Keratinocyte (primary cell): Measurements from ENCODE around the gene CHD9. TPM values are rescaled to one million over a fixed set of nuclear protein-coding genes. Genes with fewer than 3 reads are reported as not detected.

Experiments
- DNase-seq: peaks from one replicate; pipeline ENCODE4 v3.0.0-alpha.2; 2011; ENCODE audit warnings: low read depth, missing footprints, low spot score
- FAIRE-seq: peaks from 2 replicates; lab custom pipeline; 2011; peaks lifted over from hg19 to GRCh38; lab: Jason Lieb, UNC
- H2AFZ ChIP-seq: 2 replicates; pipeline ENCODE4 v1.6.0; 2012; ENCODE audit warnings: low read length, control low read depth, inconsistent platforms; ENCODE audit not compliant: control insufficient read depth
- H3K27ac ChIP-seq: 2 replicates; pipeline ENCODE4 v1.5.1; 2011; ENCODE audit warnings: low read length; ENCODE audit not compliant: control insufficient read depth, insufficient read depth
- H3K27me3 ChIP-seq: 3 replicates; pipeline ENCODE4 v1.6.0; 2011; ENCODE audit warnings: low read length; ENCODE audit not compliant: control insufficient read depth, insufficient read depth; ENCODE audit errors: extremely low read depth
- H3K36me3 ChIP-seq, 2 experiments: 2 replicates in 1 of 2; 3 replicates in 1 of 2; pipeline ENCODE4 v1.5.1; 2011; ENCODE audit warnings: low read length in 2 of 2, mild to moderate bottlenecking in 1 of 2; ENCODE audit not compliant: control insufficient read depth in 2 of 2, insufficient read depth in 2 of 2; ENCODE audit errors: extremely low read depth in 1 of 2
- H3K4me1 ChIP-seq: 3 replicates; pipeline ENCODE4 v1.5.1; 2011; ENCODE audit warnings: low read length; ENCODE audit not compliant: control insufficient read depth, insufficient read depth; ENCODE audit errors: extremely low read depth
- H3K4me2 ChIP-seq: 3 replicates; pipeline ENCODE4 v1.6.0; 2011; ENCODE audit warnings: low read depth, low read length; ENCODE audit not compliant: control insufficient read depth, insufficient read depth; ENCODE audit errors: extremely low read depth
- H3K4me3 ChIP-seq, 3 experiments: fragments of 200-600 bp in 1 of 3; sonication (generic) in 1 of 3; 2 replicates in 2 of 3; 3 replicates in 1 of 3; pipeline ENCODE4 v1.5.1; 2011 to 2016; ENCODE audit warnings: low read length in 3 of 3, mild to moderate bottlenecking in 3 of 3, control low read depth in 2 of 3, inconsistent platforms in 1 of 3, low read depth in 1 of 3, mixed read lengths in 1 of 3, mixed run types in 1 of 3, moderate library complexity in 1 of 3; ENCODE audit not compliant: control insufficient read depth in 2 of 3, insufficient read depth in 2 of 3; ENCODE audit errors: extremely low read depth in 1 of 3
- H3K79me2 ChIP-seq: 2 replicates; pipeline ENCODE4 v1.6.0; 2012; ENCODE audit warnings: low read length; ENCODE audit not compliant: control insufficient read depth, insufficient read depth
- H3K9ac ChIP-seq: 3 replicates; pipeline ENCODE4 v1.6.0; 2011; ENCODE audit warnings: low read length; ENCODE audit not compliant: control insufficient read depth, insufficient read depth; ENCODE audit errors: extremely low read depth
- H3K9me1 ChIP-seq: 3 replicates; pipeline ENCODE4 v1.6.0; 2011; ENCODE audit warnings: low read length; ENCODE audit not compliant: control insufficient read depth, insufficient read depth; ENCODE audit errors: extremely low read depth
- H3K9me3 ChIP-seq: 2 replicates; pipeline ENCODE4 v1.5.1; 2012; ENCODE audit warnings: low read depth, low read length; ENCODE audit not compliant: control insufficient read depth
- H4K20me1 ChIP-seq: 3 replicates; pipeline ENCODE4 v1.6.0; 2011; ENCODE audit warnings: low read length; ENCODE audit not compliant: control insufficient read depth, insufficient read depth; ENCODE audit errors: extremely low read depth
- CTCF ChIP-seq, 3 experiments: IDR thresholded peaks in 1 of 3; conservative IDR thresholded peaks in 1 of 3; optimal IDR thresholded peaks in 1 of 3; 2 replicates in 2 of 3; 3 replicates in 1 of 3; pipeline versions ENCODE3 to v1.5.1; 2011; ENCODE audit warnings: low read length in 3 of 3, mild to moderate bottlenecking in 3 of 3, moderate library complexity in 2 of 3, control low read depth in 1 of 3, inconsistent platforms in 1 of 3; ENCODE audit not compliant: insufficient read depth in 2 of 3; ENCODE audit errors: extremely low read depth in 1 of 3
- EZH2 ChIP-seq: IDR thresholded peaks from one replicate; pipeline ENCODE4 v1.6.1; 2012; ENCODE audit warnings: inconsistent platforms, mild to moderate bottlenecking, low read length, moderate library complexity
- dilution Hi-C: fragments of 300-500 bp; cut with MboI; formaldehyde crosslinking; loops from one replicate; pipeline ENCODE4 v1.7.0; 2020; ENCODE audit warnings: low sequenced_read_pairs; ENCODE audit not compliant: extremely low pct_ligation_motif_present
- polyA plus RNA-seq, 5 experiments: library from polyadenylated mRNA; depleted of rRNA in 3 of 5; stranded (reverse) in 3 of 5; stranded (forward) in 1 of 5; unstranded in 1 of 5; fragments of >200 nt; gene quantifications; 1 replicate in 1 of 5; 2 replicates in 3 of 5; 3 replicates in 1 of 5; pipeline versions ENCODE4 v1.2.1 to v1.2.3, GENCODE V29; 2011 to 2012; ENCODE audit warnings: missing spikeins in 2 of 5, low read depth in 1 of 5, low replicate concordance in 1 of 5

Gene CHD9
- polyA plus RNA-seq, 1 donor (not counting 4 experiments of a cell fraction or from before 2014, with no cell fraction given): 32.8 TPM

GRCh38 chr16:53068423-53068833, 13.6 kb downstream of the CHD9 start:
- Histone ChIP-seq H3K4me2 (no peak overlapping the region), H3K27me3 (no peaks in the 10 kb centered on the region), H3K27ac (no peak overlapping the region), H2AFZ (no peak overlapping the region), H3K79me2 (peaks cover 51% of the 10 kb centered on the region), H3K9me1 (no peaks in the 10 kb centered on the region), H4K20me1 (no peaks in the 10 kb centered on the region), H3K4me1 (no peaks in the 10 kb centered on the region), H3K9me3 (no peaks in the 10 kb centered on the region), H3K9ac (no peak overlapping the region), H3K4me3 (no peak overlapping the region), H3K36me3 (peaks cover 5 to 7% of the 10 kb centered on the region in 2 experiments)
- dilution Hi-C loops: no loop called here
- DNase-seq (no peak), FAIRE-seq (no peak)
- no peak for TF ChIP-seq EZH2
- no peak for TF ChIP-seq CTCF (optimal IDR thresholded peaks at IDR 0.05 in 1 of 3, IDR thresholded peaks at IDR 0.05 in 1 of 3, conservative IDR thresholded peaks at IDR 0.05 in 1 of 3; ENCODE audit: extremely low read depth in 1 of 3, insufficient read depth in 2 of 3, low read length in 3 of 3)

DNA sequence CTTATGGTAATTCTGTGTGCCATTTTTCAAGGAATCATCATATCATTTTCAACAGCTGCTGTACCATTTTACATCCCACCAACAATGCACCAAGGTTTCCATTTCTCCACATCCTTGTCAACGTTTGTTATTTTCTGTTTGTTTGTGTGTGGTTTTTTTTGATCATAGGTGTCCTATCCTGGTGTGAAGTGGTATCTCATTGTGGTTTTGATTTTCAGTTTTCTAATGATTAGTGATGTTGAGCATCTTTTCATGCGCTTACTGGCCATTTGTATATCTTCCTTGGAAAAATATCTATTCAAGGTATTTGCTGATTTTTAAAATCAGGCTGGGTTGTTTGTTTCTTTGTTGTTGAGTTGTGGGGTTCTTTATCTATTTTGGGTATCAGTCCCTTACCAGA, 15.0 kb downstream of the CHD9 start:
- no peak overlapping the region for H2AFZ ChIP-seq
- peaks cover 2% of the 10 kb centered on the region for H3K9me3 ChIP-seq
- TF ChIP-seq EZH2 (no peak), CTCF (optimal IDR thresholded peaks at IDR 0.05 in 1 of 3, IDR thresholded peaks at IDR 0.05 in 1 of 3, conservative IDR thresholded peaks at IDR 0.05 in 1 of 3; ENCODE audit: extremely low read depth in 1 of 3, insufficient read depth in 2 of 3, low read length in 3 of 3) (no peak)
- H3K36me3 ChIP-seq: peaks cover 5 to 7% of the 10 kb centered on the region in 2 experiments
- H3K27me3 ChIP-seq: no peaks in the 10 kb centered on the region
- H3K27ac ChIP-seq: no peak overlapping the region
- no peak overlapping the region for H3K4me2 ChIP-seq
- no peaks in the 10 kb centered on the region for H3K9me1 ChIP-seq
- H3K4me1 ChIP-seq: no peaks in the 10 kb centered on the region
- H3K9ac ChIP-seq: no peak overlapping the region
- dilution Hi-C loops: no loop called here
- no peak for DNase-seq
- peaks cover 51% of the 10 kb centered on the region for H3K79me2 ChIP-seq
- H3K4me3 ChIP-seq: no peak overlapping the region
- H4K20me1 ChIP-seq: no peaks in the 10 kb centered on the region
- FAIRE-seq: no peak
